NCI-H510A treated with DMSO at 0.1 percent for 48 hours (cell line): ENCODE data around the gene DVL1.

Experiments used
- DNase-seq: peaks from one replicate; lab custom pipeline; 2025; lab: John Stamatoyannopoulos, UW

Gene DVL1

DNA sequence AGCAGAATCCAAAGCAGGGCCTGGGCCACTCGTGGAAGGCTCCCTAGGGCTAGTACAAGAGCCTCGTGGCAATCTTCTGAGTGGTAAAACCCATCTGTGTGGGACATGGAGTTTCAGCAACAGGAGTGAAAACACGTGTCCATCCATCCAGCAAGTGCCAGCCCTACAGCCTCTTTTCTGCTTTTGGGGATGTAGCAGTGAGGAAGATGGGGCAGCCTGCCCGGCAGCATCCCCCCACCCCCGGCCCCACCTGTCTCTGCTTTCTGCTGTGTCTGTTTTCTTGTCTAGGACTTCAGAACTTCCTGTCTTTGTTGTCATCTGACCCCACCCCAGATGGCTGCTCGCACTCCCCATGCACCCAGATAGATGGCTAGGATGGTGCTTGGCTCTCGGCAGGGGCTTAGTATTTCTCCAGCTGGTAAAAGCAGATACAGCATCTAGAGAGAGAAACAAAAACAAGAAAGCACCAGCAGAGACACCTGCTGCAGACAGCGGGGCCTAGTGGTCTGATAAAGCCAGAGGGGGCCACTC is 23.1 kb downstream of the DVL1 start:
- no peak for DNase-seq

DNA sequence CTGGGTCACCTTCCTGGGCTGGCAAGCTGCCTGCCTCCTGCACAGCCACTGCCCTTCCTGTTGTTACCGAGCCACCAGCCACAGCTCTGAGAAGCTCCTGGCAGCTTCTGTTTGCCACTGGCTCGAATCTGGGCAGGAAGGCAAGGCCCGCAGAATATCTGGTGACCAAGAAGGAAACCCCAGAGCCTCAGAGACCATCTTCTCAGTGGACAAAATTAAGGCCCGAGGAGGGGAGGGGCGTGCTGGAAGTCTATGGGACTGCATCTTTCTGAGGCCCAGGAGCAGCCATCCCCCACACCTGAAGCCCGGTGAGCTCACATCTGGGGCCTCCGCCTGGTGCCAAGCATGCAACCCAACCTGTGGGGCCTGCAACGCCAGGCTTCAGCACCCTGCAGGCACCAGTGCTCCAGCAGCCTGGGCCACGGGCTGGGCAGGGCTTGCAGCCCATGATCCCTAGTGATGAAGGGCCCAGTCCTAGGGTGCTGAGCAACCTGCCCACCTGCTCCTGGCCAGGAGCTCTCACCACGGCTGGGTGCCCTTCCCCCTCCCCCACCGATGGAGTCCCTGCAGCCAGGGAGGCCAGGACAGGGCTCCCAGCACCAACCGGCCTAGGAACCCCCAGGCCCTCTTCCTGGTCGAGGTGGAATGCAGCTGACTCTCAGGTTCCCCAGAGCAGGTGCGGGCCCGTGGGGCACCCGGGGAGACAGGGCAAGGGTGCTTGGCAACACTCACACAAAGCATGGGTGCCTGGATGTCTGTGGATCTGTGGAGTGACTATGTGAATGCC is 23.7 kb downstream of the DVL1 start:
- DNase-seq, result no peak

DNA sequence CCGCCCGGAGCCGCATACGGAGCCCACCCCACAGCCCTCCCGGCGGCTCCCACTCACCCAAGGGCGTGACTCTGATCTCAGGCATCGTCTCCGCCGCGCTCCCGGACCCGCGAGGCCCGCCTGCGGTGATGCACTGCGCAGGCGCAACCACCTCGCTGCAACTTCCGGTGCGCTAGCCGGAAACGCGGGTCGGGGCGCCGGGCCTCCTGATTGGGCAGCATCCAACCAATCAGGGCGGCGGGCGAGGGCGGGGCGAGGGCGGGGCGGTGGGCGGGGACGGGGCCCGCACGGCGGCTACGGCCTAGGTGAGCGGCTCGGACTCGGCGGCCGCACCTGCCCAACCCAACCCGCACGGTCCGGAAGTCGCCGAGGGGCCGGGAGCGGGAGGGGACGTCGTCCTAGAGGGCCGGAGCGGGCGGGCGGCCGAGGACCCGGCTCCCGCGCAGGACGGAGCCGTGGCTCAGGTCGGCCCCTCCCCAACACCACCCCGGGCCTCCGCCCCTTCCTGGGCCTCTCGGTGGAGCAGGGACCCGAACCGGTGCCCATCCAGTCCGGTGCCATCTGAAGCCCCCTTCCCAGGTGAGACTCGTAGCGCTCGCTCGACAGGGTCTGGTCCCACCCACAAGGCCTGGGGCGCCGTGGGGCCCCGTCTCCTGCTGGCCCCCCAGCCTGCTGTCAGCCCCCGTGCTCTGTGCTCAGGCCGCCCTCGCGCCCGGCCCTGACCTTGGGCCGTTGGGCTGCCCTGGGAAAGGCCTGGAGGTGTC is 24.5 kb downstream of the DVL1 start, which contains the start of the genes CPTP and INTS11:
Gene CPTP (plus strand): TSS at position 279 of the 764 bp plus-strand sequence. CDS start 2,109 bp downstream, outside the sequence.
Gene INTS11 (minus strand): TSS at position 137 of the 764 bp plus-strand sequence. CDS start 52 bp downstream, at position 85.
- DNase-seq, result peak; percentile 98

DNA sequence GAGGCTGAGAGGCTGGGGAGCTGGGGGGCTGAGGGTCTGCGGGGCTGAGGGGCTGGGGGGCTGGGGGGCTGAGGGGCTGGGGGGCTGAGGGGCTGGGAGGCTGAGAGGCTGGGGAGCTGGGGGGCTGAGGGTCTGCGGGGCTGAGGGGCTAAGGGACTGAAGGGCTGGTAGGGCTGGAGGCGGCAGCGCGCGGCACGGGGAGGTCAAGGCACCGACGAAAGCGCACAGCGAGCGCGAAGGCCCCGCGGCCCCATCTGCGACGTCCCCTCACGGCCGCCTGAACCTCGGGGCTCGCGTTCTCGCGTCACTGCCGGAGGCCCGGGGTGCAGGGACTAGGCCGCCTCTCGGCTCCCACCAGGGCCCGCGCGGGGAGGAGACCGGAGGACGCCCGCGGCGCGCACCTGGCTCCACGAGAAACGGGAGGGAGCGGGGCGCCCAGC is 25.1 kb downstream of the DVL1 start:
- no peak for DNase-seq

DNA sequence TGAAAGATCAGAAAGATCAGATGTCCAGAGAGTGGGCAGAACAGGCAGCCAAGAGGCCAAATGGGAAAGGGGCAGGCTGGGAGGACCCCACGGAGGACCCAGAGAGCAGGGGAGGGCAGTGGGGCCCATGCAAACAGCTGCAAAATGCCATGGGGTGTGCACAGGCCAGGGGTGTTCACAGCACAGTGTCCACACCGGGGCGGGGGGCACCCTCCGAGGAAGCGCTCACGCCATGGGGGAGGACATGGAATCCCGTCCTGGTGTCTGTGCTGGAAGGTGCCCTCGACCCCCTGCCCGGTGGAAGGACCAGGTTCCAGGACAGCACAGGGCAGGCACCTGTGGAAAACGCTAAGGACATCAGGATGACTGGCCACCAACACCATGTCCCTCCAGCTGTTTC is 26.3 kb downstream of the DVL1 start:
- no peak for DNase-seq

DNA sequence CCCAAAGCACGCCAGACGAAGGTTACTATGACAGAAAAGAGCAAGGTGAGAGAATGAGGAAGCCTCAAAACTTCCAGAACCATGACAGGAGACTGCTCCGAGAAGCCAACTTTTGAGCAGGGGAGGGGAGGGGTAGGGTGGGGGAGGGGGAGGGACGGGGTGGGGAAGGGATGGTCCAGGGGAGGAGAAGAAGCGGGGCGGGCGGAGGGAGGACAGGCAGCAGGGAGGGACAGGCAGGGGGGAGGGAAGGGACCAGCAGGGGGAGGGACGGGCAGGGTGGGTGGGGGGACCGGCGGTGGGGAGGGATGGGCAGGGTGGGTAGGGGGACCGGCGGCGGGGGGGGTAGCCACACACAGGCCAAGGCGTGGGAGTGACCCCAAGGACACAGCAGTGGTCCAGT is 26.8 kb downstream of the DVL1 start:
- no peak for DNase-seq

DNA sequence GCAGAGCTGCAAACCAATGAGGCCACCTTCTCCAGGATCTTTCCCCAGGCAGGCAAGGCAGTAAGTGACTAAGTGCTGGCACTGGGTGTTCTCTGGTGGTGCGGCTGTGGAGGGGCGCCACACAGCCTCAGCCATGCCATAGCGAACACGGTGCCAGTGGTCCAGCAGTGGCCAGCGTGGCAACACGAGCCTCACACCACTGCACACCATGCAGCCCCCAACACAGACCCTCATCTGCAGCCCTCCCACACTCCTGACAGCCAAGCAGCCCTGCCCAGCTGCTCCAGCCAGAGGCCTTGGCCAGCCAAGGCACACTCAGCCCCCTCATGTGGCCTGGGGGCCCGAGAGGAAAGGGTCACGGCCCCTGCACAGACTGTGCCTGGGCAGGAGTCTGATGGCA is 27.7 kb downstream of the DVL1 start:
- no peak for DNase-seq

DNA sequence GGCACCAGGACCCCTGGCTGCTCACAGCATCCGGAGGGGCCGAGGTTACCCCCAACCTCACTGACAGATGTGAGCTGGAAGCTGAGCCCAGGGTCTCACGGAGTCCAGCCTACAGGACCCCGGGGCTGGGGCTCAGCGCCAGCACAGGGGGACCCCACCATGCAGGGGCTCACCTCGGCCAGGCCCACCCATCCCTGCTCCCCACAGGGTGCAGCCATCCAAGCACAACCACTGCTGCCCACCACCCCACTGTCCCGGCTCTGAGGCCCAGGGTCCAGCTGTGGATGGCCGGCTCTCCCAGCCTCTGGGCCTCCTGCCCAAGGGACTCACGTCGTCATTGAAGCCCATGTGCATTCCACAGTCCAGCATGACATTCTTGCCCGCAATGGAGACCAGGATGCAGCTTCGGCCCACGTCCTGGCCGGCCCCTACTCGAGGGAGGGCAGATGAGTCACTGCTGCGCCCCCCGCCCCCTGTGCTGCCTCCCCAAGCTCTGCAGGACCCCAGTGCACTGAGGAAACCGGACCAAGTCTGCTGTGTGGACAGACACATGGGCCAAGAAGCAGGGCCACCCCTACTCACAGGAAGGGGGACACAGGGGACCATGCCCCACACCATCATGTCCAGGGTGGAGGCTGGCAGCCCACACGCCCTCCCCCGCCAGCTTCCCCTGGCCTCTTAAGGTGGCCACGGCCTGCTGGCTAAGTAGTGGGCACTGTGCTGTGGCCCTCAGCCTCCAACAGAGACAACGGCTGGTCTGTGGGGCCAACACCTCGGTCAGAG is 28.4 kb downstream of the DVL1 start:
- no peak for DNase-seq

DNA sequence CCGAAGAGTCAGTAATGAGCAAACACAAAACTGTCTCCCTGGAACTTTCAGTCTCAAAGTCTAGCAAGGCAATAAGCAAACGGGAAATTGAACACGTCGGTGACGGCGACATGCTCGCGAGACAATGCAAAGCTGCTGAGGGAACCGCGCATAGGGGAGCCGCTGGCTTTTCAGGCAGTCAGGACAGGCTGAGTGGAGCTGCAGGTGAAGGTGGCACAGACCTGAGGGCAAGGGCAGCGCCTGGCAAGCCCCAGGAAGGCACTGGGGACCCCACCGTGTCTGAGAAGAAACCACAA is 29.6 kb downstream of the DVL1 start:
- no peak for DNase-seq

DNA sequence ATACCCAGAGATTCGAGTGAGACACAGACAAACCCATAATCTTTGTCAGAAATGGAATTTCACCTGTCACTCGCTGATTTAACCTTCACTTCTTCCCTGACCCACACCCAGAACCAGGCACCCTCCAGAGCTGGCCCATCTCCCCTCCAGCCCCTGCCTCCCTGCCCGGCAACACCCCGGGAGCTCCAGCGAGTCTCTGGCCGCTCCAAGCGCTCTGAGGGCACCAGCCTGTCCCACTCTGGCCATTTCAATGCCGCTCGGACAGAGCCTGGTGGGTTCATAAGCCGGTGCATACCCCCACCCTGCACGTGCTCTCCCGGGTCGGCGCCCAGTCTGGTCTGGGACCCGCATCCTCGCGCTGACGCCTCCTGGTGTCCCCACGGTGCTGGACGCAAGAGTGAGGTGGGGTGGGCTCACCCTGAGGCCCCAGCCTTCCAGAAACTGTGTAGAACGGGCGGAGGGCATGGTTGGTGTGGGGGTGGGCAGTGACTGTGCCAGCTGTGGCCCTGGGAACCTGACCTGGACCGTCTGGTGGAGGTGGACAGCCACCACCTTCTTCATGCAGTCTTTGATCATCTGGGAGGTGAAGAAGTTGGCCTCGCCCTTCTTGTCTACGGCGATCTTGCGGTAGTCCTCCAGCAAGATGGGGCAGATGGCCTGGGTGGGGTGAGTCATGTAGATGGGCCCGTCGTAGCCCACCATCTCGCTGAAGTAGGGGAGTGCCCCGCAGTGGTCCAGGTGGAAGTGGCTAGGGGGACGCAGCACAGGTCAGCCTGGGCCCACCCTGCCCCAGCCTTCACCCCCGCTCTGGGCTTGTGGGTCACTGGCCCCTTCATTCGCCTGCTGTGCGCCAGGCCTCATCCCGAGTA is 30.2 kb downstream of the DVL1 start:
- no peak for DNase-seq

DNA sequence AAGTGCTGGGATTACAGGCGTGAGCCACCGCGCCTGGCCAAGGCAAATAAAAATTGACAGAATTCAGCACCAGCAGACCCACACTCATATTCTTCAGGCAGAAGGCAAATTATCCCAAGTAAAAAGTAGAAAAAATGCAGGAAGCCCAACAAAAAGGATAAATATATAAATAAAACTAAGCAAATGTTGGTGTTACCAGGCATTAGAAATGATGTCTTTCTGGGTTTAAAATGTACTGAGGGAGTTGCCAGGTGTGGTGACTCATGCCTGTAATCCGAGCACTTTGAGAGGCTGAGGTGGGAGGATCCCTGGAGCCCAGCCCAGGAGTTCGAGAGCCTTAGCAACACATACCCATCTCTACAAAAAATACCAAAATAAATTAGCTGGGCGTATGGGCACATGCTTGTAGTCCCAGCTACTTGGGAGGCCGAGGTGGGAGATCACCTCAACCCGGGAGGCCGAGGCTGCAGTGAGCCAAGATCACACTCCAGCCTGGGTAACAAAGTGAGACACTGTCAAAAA is 31.0 kb downstream of the DVL1 start:
- peak; percentile 98 for DNase-seq

DNA sequence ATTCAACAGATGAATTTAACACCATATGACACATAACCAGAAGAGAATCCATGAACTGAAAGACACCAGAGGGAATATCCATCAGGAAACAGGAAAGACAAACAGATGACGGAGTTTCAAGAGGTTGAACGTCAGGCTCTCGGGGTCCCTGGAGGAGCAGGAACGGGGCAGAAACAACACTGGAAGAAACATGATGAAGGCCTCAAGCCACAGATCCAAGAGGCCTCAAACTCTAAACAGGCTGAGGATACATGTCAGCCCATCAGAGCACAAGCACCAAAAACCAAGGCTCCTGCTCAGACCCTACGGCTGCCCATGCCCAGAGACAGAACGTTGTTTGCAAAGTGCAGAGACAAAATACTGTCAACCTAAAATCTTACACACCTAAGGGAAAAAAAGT is 31.8 kb downstream of the DVL1 start:
- no peak for DNase-seq

DNA sequence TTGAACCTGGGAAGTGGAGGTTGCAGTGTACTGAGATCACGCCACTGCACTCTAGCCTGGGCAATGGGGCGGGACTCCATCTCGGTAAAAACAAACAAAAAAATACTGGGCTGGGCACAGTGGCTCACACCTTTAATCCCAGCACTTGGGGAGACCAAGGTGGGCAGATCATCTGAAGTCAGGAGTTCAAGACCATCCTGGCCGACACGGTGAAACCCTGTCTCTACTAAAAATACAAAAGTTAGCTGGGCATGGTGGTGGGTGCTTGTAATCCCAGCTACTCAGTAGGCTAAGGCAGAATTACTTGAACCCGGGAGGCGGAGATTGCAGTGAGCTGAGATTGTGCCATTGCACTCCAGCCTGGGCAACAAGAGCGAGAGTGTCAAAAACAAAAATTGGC is 33.0 kb downstream of the DVL1 start:
- peak; percentile 66 for DNase-seq

DNA sequence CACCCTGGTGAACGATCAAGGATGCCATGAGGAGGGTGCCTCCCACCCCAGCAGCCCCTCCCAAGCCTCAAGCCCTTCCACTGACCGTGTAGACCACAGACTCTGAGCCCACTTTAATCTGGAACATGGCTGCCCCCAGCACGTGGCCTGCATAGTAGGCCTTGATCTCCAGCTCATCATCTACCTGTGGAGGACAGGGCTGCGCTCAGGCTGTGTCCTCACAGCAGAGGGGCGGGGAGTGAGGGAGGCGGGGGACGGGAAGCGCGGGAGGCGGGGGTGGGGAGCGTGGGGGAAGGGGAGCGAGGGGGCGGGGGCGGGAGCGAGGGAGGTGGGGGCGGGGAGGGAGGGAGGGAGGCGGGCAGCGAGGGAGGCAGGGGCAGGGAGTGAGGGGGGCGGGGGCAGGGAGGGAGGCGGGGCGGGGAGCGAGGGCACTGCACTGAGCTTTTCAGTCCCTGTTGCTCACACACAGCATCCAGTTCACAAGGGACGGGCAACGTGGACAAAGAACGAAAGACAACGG is 33.7 kb downstream of the DVL1 start:
- peak; percentile 92 for DNase-seq

DNA sequence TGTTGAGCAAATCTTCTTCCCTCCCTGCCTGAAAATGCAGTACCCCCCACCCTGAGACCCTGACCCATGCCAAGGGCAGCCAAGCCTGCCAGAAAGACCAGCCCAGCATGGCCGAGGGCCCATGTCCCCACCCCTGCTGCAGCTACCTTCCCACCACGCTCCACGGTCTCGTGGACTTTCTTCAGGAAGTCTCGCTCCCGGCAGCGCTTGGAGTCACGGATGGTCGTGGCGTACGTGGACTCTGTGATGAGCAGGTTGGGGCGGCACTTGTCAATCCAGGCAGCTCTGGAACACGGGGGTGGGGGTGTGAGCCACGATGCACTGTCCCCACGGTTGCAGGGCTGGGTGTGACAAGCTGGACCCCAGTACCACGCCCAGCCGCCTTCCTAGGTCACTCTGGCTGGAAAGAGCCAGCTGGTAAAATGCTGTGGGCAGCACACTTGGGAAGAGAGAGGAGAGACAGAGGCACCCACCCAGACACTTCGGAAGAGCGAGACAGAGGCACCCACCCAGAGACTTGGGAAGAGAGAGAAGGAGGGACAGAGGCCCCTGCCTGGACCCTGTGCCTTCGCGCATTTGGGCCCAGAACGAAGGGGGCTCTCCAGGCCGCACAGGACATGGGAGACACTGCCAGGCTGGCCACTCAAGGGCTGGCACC is 34.4 kb downstream of the DVL1 start:
- no peak for DNase-seq

DNA sequence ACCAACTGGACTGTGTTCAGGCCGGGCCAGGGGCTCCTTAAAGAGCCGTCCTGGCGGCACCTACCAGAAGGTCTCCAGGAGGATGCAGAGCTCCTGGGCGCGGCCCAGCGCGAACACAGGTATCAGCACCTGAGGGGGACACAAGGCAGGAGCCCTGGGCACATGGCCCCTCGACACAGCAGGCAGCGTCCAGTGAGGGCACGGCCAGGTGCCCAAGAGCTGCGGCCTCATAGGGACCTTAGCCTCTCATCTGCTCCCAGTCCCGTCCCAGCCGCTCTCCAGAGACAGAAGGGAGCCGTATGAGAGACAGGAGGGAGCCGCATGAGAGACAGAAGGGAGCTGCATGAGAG is 35.0 kb downstream of the DVL1 start:
- no peak for DNase-seq

DNA sequence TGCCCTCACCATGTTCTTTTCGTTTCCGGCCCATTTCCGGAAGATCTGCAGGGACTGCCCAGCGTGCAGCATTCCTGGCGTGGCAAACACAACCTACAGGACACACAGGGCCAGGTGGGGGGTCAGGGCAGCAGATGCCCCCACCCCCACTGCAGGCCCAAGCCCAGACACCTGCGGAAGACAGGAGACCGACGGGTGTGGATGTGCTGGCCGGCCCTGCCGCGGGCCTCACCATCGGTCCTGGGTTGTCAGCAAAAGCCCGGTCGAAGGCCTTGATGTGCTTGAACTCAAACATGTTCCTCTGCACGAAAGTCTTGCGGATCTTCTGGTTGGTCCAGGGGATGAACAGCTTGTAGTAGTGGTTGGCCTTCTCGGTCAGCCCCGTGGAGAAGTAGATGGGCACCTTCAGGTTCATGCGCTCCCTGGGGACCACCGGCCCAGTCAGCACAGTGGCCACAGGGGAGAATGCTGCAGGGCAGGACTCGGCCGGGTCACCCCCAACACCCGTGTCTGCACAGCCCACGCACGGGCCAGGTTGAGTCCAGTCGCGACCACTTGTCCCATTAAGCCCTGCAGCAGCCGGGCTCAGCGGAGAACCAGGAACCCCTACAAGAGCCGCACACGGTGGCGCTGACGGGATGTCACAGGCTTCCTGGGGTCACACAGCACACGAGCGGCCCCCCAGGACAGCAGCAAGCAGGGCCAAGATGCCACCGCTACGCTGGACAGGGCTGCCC is 35.5 kb downstream of the DVL1 start:
- DNase-seq, result no peak

DNA sequence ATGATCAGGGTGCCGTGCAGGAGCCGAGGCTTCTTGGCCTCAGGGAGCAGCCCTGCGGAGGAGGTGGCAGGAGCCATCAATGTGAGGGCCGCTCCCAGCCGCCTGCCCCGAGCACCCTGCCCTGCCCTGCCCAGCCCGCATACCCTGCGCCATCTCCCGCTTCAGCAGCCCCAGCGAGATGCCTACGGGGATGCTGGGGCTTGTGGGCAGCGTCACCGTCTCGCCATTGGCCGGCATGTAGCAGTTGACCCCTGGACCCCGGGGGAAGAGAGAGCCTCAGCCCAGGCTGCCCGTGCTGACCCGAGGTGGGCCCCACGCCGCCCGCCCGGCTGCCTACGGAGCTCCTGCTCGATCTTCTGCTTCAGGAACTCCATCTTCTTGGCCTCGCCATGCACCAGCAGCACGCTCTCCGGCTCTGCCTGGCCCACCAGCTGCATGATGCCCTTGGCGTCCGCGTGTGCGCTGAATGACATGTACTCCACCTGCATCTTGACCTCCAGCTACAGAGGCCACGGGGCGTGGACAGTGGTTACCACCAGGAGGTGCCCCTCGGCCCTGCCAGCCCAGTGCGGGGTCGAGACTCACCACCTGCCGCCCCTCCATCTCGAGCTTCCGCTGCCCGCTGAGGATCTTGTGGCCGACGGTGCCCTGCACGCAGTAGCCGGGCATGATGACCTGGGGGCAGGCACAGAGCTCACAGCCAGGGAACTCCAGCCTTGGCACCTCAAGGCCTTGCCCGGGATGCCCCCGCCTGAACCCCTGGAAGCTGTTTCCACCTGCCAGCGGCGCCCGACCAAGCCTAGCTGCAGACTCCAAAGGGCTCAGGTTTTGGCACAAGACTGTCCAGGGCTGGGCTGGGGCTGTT is 36.5 kb downstream of the DVL1 start:
- no peak for DNase-seq
